ENCODE data around the gene UAP1.

The UAP1 gene

DNA sequence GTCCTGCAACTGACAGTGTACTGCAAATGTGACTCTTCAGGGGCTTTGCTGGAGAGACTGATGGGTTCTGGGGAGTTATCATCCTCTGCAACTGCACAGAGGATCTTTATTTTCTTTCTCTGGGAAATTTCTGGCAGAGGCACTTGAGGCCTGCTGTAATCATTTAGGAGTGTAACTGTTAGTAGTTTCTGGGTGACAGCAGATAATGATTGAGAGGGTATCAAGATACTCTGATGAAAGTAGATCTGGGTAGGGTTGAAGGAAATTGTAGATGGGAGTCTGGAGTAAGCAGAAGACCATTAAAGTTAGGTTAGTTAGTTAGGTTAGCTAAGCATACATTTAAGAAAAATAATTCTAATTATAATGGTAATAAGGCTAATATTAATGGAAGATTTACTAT, 59.7 kb downstream of the UAP1 start:
- TF ChIP-seq, protein P1, sequence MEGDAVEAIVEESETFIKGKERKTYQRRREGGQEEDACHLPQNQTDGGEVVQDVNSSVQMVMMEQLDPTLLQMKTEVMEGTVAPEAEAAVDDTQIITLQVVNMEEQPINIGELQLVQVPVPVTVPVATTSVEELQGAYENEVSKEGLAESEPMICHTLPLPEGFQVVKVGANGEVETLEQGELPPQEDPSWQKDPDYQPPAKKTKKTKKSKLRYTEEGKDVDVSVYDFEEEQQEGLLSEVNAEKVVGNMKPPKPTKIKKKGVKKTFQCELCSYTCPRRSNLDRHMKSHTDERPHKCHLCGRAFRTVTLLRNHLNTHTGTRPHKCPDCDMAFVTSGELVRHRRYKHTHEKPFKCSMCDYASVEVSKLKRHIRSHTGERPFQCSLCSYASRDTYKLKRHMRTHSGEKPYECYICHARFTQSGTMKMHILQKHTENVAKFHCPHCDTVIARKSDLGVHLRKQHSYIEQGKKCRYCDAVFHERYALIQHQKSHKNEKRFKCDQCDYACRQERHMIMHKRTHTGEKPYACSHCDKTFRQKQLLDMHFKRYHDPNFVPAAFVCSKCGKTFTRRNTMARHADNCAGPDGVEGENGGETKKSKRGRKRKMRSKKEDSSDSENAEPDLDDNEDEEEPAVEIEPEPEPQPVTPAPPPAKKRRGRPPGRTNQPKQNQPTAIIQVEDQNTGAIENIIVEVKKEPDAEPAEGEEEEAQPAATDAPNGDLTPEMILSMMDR (IDR thresholded peaks at IDR 0.05; ENCODE audit: control extremely low read depth, extremely low read depth, low read depth, missing control alignments), result no peak
- ChIA-PET POLR2A (no interaction called here), CTCF (interaction anchor here (1.0 to 1.8 kb wide), 2 partner anchors 8 to 80 kb away, joined by 3 to 16 read pairs; no protein-coding TSS in a partner anchor)
- DNase-seq (ENCODE audit: extremely low spot score), result no peak

DNA sequence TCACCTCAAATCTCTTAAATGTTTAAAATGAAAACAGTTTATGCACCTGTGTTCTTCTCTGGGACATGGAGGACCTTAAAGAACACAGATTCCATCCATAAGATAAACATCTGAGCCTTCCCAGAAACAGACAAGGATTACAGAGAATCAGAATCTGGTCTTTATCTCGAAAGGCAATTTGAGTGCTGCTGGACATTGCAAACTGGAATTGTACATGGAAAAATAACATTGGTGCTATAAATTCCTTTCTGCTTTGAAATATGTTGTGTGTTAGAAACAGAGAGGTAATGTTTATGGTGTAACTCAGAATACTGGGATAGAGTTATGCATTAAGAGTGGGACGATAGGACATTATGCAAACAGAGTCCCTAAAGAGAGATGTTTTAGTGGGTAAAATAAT, 64.2 kb downstream of the UAP1 start:
- no peak for DNase-seq (ENCODE audit: extremely low spot score)
- POLR2A ChIA-PET, result no interaction called here
- CTCF ChIA-PET, result interaction anchor here (1.1 to 3.0 kb wide), 6 partner anchors 8 to 140 kb away, joined by 3 to 22 read pairs (median 4); no protein-coding TSS in a partner anchor
- TF ChIP-seq, protein P1 (IDR thresholded peaks at IDR 0.05; ENCODE audit: control extremely low read depth, extremely low read depth, low read depth, missing control alignments), result no peak

DNA sequence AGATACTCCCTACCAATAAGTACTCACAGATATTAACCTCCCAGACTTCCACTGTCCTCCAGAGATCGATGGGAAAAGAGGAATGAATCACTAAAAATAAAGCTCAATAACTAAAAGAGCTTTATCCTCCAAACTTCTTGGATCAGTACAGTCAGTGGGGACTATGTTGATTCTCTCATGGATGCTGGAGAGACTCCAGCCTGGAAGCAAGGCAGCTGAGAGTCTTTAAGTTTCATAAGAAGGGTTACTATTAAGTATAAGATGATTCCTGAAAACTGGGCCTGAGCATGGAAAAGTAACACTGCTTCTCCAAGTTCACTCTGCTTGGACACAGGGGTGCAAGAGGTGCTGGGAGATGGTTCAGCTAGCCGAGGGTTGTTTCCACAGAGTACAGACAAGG, 64.6 kb downstream of the UAP1 start:
- POLR2A ChIA-PET, result no interaction called here
- DNase-seq (ENCODE audit: extremely low spot score), result no peak
- CTCF ChIA-PET, result interaction anchor here (0.9 to 3.0 kb wide), 10 partner anchors 9 to 140 kb away, joined by 3 to 22 read pairs (median 4); no protein-coding TSS in a partner anchor
- TF ChIP-seq, protein P1 (IDR thresholded peaks at IDR 0.05; ENCODE audit: control extremely low read depth, extremely low read depth, low read depth, missing control alignments), result no peak

GRCh38 chr1:162626761-162627160, 65.2 kb downstream of the UAP1 start:
- POLR2A ChIA-PET, result no interaction called here
- CTCF ChIA-PET, result interaction anchor here (0.9 to 3.0 kb wide), 10 partner anchors 9 to 139 kb away, joined by 3 to 22 read pairs (median 4); no protein-coding TSS in a partner anchor
- no peak for DNase-seq (ENCODE audit: extremely low spot score)
- TF ChIP-seq, protein P1 (IDR thresholded peaks at IDR 0.05; ENCODE audit: control extremely low read depth, extremely low read depth, low read depth, missing control alignments), result no peak

GRCh38 chr1:162627662-162628296, 66.3 kb downstream of the UAP1 start:
- DNase-seq (ENCODE audit: extremely low spot score), result no peak
- ChIA-PET POLR2A (no interaction called here), CTCF (interaction anchor here (1.0 to 6.9 kb wide), 3 partner anchors 14 to 24 kb away, joined by 3 to 56 read pairs (median 3); no protein-coding TSS in a partner anchor)
- TF ChIP-seq, protein P1 (IDR thresholded peaks at IDR 0.05; ENCODE audit: control extremely low read depth, extremely low read depth, low read depth, missing control alignments), result peak; percentile 35

DNA sequence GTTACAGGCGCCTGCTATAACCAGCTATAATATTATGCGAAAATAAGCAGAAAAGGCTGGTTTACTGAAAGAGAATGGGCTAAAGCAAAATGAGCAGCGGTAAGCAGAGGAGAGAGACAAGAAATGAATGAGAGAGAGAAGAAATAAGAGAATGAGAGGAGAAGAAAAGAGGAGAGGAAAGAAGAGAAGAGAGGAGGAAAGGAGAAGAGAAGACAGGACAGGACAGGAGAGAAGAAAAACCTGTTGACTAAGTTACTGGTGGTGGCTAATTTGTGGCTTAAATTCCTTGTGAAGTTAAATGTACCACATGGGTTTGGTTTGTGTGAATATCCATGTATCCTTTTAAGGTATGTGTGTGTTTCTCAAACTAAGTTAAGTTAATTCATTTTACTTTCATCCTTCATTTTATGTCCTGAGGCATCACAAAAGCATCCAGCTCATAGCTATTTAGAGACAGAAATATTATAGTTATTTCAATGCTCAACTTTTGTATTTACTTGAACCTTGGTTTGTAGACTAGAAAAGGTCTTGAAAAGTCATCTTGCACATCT, 67.6 kb downstream of the UAP1 start:
- CTCF ChIA-PET, result interaction anchor here (1.0 to 6.9 kb wide), 5 partner anchors 11 to 63 kb away, joined by 3 to 56 read pairs (median 4); no protein-coding TSS in a partner anchor
- DNase-seq (ENCODE audit: extremely low spot score), result no peak
- TF ChIP-seq, protein P1 (IDR thresholded peaks at IDR 0.05; ENCODE audit: control extremely low read depth, extremely low read depth, low read depth, missing control alignments), result no peak
- POLR2A ChIA-PET, result no interaction called here

Data from GM10248 (cell line).